Cardiac muscle cell (in vitro differentiated cells and primary cell): Measurements from ENCODE around the gene PCDH9. TPM values are rescaled to one million over a fixed set of nuclear protein-coding genes. Genes with fewer than 3 reads are reported as not detected.
"Not testable (repeated sequence)": the region's sequence is repeated elsewhere in the genome, so short reads cannot be mapped to it uniquely, and the experiment has no call there.

ENCODE experiments used
- DNase-seq, 2 donors: peaks; one replicate each; pipeline versions ENCODE4 v3.0.0 to v3.0.0-alpha.2; 2010 to 2017; ENCODE audit warnings: low read depth in 1 of 2, low spot score in 1 of 2
- H3K27ac ChIP-seq: fragments of 200-600 bp; sonication (generic); 2 replicates; pipeline ENCODE4 v1.5.1; 2016
- H3K27me3 ChIP-seq: fragments of 200-600 bp; sonication (generic); 2 replicates; pipeline ENCODE4 v1.6.0; 2016; ENCODE audit warnings: control low read depth
- H3K36me3 ChIP-seq: fragments of 200-600 bp; sonication (generic); 2 replicates; pipeline ENCODE4 v1.5.1; 2016; ENCODE audit warnings: control low read depth
- H3K4me1 ChIP-seq: fragments of 200-600 bp; sonication (generic); 2 replicates; pipeline ENCODE4 v1.8.1; 2017; ENCODE audit warnings: low read depth, mild to moderate bottlenecking, mixed run types
- H3K4me3 ChIP-seq: fragments of 200-600 bp; sonication (generic); 2 replicates; pipeline ENCODE4 v1.5.1; 2016; ENCODE audit warnings: mild to moderate bottlenecking
- H3K9me3 ChIP-seq: fragments of 200-600 bp; sonication (generic); 2 replicates; pipeline ENCODE4 v1.5.1; 2017; ENCODE audit warnings: low read depth, mild to moderate bottlenecking, control low read depth
- CTCF ChIP-seq: IDR thresholded peaks from 2 replicates; pipeline ENCODE4 v1.5.1; 2012; ENCODE audit warnings: low read depth, mild to moderate bottlenecking, low read length
- polyA plus RNA-seq: library from polyadenylated mRNA; unstranded; fragments of >200 nt; fragmentation: Nextera tagmentation; extraction: Ambion mirVana; gene quantifications from 2 replicates; pipeline ENCODE4 v1.2.1, GENCODE V29; 2016
- total RNA-seq: library from RNA; depleted of rRNA; stranded (reverse); fragments of >200 nt; gene quantifications from 2 replicates; pipeline ENCODE4 v1.2.3, GENCODE V29; 2016

PCDH9 gene
- total and polyA plus RNA-seq, 2 experiments from 2014 or later, result 1.6 to 2.3 TPM

DNA sequence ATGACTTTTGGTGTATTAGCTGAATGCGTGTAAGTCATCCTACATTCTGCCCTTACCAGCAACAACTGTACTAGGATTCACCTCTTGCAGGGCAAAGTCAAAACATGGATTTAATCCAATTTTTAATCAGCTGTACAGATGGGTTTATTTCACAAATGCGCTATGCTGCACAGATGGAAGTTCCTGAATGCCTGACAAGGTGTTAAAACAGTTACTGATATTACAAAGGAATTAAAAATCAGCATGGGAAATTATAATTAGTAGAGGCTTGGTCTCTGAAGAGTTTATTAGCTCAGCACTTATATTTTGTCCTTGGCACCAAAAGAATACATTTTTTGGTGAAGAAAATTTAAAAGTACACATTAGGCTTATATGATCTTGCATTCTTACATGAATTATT lies 448.9 kb downstream of the PCDH9 start:
- no peak for DNase-seq
- H3K4me1 ChIP-seq, result no peaks in the 10 kb centered on the region
- H3K36me3 ChIP-seq, result no peaks in the 10 kb centered on the region
- H3K27me3 ChIP-seq, result no peaks in the 10 kb centered on the region
- H3K27ac ChIP-seq, result no peak overlapping the region
- H3K4me3 ChIP-seq, result no peak overlapping the region
- H3K9me3 ChIP-seq, result no peaks in the 10 kb centered on the region
- TF ChIP-seq CTCF, result no peak

DNA sequence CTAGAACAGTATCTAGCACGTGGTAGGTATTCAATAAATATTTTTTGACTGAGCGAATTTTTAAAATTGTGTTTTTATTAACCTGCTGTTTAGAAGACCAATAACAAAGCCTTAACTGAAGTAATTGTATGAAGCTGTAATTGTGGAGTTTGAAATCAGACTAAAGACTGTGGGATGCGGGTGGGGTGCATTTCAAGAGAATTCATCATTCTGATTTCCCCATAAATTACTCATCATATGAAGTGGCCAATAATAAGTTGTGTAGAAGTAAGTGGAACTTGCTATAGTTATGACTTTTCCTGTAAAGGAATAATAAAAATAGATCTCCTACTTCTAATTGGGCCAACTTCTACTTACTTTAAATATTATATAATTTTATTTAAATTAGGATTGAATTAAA lies 449.3 kb downstream of the PCDH9 start:
- H3K9me3 ChIP-seq, result no peaks in the 10 kb centered on the region
- peak in 1 of 2 donors; percentile 19 for DNase-seq
- TF ChIP-seq CTCF, result no peak
- H3K4me1 ChIP-seq, result no peaks in the 10 kb centered on the region
- no peaks in the 10 kb centered on the region for H3K27me3 ChIP-seq
- H3K27ac ChIP-seq, result no peak overlapping the region
- H3K36me3 ChIP-seq, result no peaks in the 10 kb centered on the region
- no peak overlapping the region for H3K4me3 ChIP-seq

DNA sequence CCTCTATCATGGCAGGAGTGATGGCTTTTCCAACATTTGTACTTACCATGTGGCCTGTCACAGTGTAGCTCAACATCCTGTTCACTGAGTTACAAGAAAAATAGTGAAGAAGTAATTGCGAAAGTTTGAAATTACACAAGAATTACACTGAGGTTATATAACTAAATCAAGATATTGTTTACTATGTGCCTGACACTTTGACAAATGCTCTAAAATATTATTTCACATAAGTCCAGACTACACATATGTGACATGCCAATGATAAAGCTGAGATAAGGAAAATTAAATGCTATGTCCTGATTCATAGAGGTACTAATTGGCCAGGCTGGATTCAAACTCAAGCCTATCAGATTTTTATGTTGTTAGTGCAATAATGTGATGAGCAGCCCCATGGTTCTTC lies 451.7 kb downstream of the PCDH9 start:
- no peaks in the 10 kb centered on the region for H3K27me3 ChIP-seq
- H3K27ac ChIP-seq, result no peak overlapping the region
- no peak for TF ChIP-seq CTCF
- DNase-seq, result peak in 1 of 2 donors; percentile 11
- H3K9me3 ChIP-seq, result no peaks in the 10 kb centered on the region
- H3K4me3 ChIP-seq, result no peak overlapping the region
- no peaks in the 10 kb centered on the region for H3K36me3 ChIP-seq
- H3K4me1 ChIP-seq, result no peaks in the 10 kb centered on the region

DNA sequence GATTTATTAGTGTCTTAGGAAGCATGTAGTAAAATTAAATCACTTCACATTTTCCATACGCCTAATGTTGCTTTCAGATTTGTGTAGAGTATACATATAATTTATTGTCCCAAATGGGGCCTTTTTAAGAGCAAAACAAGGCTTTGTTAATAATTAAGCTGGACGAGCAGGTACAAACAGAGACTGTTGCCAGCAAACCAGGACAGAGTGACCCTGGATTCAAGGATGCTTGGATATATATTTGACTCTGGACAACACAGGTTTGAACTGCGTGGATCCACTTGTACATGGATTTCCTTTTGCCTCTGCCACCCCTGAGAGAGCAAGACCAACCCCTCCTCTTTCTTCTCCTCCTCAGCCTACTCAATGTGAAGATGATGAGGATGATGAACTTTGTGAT lies 454.9 kb downstream of the PCDH9 start:
- H3K4me1 ChIP-seq, result no peaks in the 10 kb centered on the region
- TF ChIP-seq CTCF, result no peak

DNA sequence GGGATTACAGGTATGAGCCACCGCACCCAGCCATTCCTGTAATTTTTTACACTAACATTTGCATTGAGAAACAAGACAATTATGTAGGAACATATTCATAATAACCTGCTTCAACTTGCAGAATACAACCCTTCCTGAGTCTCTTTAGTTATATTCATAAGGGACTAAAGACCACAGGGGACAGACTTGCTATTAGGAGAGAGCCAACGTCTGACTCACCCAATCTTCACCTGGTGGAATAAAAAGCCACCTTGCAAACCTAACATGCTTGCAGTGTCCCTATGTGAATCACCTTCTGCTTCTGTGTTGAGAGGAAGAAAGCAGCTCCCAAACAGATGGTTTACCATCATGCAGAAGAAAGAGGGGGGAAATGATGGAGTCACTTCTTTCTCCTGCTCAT lies 456.1 kb downstream of the PCDH9 start:
- H3K36me3 ChIP-seq, result no peaks in the 10 kb centered on the region
- H3K4me3 ChIP-seq, result no peak overlapping the region
- H3K9me3 ChIP-seq, result no peaks in the 10 kb centered on the region
- no peak for TF ChIP-seq CTCF
- no peak overlapping the region for H3K27ac ChIP-seq
- no peak for DNase-seq
- no peaks in the 10 kb centered on the region for H3K4me1 ChIP-seq
- H3K27me3 ChIP-seq, result no peaks in the 10 kb centered on the region

More for the DNA sequence above, 454.9 kb downstream of the PCDH9 start:
- Histone ChIP-seq H3K27me3 (no peaks in the 10 kb centered on the region), H3K36me3 (no peaks in the 10 kb centered on the region), H3K27ac (no peak overlapping the region), H3K9me3 (no peaks in the 10 kb centered on the region), H3K4me3 (no peak overlapping the region)
- no peak for DNase-seq

DNA sequence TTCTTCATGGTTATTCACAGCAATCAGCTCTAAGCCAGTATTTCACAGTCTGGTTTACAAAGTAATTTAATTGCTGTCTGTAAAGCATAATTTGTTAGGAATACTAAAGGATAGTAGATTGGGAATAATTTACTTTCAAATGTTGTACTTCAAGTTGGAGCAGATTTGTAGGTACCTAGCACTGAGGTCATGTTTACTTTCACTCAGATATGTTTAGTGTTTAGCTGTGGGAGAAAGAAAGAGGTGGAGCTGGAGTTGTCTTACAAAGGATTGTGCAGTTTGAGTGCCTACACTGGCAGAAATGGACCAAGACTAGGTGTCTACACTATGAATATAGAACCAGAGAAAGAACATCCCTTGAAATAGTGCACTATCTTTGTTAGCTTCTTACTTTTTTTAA lies 464.6 kb downstream of the PCDH9 start:
- no peak for TF ChIP-seq CTCF
- H3K9me3 ChIP-seq, result no peaks in the 10 kb centered on the region
- H3K27me3 ChIP-seq, result no peaks in the 10 kb centered on the region
- no peak overlapping the region for H3K4me3 ChIP-seq
- H3K36me3 ChIP-seq, result no peaks in the 10 kb centered on the region
- H3K27ac ChIP-seq, result no peak overlapping the region
- no peaks in the 10 kb centered on the region for H3K4me1 ChIP-seq
- no peak for DNase-seq

GRCh38 chr13:66760678-66761077 lies 469.5 kb downstream of the PCDH9 start:
- not testable (repeated sequence) for H3K27me3 ChIP-seq, DNase-seq, H3K9me3 ChIP-seq, H3K36me3 ChIP-seq, H3K4me3 ChIP-seq, H3K27ac ChIP-seq, H3K4me1 ChIP-seq
